Stimulated activated CD4-positive, alpha-beta T cell treated with anti-CD3 and anti-CD28 coated beads, Interleukin-1b, Interleukin-23, amount 100 ng/mL, for 4 hours (primary cell): Measurements from ENCODE around the gene NDUFA3.

Experiments used
- DNase-seq, 2 donors: peaks; one replicate each; pipeline ENCODE4 v3.0.0-alpha.2; 2020; ENCODE audit warnings: low read depth in 2 of 2

The NDUFA3 gene

DNA sequence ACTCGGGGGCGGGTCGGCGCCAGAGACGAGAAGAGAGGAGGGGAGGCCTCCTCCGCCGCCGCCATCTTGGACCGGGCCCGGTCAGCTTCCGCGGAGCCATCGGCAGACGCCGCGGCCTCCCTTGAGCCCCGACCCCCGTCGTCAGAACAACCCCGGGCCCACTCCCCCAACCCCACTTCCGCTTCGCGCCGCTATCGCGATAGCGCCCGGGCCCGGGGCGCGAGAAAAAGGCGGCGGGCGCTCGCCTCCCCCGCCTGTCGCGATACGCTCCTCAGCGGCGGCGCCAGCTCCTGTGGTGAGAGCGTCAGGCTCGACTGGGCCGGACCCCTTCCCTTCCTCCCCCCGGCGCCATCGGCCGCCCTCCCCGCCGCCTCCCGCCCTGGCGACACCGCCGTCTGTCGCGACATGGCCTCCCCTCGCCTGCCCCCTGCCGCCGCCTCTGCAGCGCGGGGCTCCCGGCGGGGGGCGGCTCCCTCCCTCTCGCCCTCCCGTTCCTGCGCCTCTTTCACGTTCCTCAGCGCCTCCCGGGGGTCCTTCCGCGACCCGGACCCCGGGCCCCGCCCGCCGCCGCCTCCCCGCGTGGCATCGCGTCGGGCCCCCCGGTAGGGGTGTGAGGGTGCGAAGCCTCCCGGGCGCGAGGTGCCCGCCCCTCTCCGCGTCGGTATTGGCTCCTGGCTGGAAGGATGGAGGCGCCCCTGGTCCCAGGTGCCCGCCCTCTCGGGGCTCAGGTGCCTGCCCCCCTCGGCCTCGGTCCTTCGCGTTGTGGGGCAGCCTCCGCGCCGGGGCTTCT, 35.2 kb downstream of the NDUFA3 start, which contains the start of gene CNOT3:
TSS of gene CNOT3 (plus strand) at position 64 of the 790 bp plus-strand sequence. CDS start 5,217 bp downstream, outside the sequence.
- DNase-seq = peak in 1 of 2 donors; percentile 21

DNA sequence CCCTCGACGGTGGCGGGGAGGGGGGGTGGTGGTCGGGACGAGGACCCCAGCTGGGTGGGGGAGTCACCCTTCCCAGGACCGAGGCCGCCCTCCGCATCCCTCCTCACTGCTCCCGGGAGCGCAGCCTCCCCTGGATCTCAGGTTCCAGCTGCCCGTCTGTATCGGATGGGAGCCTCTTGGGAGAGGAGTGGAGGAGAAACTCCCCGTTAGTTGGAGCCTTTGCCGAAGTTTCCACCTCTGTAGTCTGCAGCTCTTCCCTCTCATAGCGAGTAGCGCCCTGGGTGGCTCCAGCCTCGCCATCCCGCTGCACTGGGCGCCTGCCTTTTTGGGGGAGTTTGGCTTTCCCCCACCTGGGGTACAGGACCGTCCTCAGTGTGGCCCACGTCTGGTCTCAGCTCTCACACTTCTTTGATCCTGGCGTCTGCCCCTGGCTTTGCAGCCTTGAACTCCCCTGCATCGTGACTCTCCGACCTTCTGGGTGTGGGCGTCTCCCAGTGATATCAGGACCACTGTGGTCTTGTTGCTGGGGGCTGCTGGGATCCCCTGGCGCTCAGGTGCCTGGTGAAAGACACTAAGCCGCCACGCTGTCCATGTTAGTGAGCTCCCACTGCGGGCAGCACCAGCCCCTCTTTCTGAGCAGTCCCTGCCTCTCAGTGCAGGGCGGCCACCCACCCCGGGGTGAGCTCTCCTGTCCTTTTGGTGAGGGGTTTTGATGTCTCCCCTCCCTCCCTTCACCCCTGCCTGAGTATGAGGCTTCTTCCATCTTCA, 36.0 kb downstream of the NDUFA3 start:
- DNase-seq = no peak

DNA sequence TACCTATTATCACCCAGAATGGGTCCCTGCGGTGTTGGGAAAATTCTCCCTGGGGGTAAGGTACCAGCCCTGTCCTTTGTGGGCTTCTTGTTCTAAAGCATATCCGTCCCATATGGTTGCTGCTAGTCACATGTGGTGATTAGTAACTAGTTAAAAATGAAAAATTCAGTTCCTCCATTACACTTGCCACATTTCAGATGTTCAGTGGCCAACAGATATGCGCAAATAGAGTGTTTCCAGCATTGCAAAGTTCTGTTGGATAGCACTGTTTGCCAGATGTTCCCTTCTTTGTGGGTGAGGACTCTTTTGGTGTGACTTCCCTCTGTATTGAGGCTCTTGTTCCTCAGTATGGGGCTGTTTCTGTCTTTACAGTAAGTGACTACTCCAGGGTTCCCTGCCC, 38.7 kb downstream of the NDUFA3 start:
- no peak for DNase-seq

DNA sequence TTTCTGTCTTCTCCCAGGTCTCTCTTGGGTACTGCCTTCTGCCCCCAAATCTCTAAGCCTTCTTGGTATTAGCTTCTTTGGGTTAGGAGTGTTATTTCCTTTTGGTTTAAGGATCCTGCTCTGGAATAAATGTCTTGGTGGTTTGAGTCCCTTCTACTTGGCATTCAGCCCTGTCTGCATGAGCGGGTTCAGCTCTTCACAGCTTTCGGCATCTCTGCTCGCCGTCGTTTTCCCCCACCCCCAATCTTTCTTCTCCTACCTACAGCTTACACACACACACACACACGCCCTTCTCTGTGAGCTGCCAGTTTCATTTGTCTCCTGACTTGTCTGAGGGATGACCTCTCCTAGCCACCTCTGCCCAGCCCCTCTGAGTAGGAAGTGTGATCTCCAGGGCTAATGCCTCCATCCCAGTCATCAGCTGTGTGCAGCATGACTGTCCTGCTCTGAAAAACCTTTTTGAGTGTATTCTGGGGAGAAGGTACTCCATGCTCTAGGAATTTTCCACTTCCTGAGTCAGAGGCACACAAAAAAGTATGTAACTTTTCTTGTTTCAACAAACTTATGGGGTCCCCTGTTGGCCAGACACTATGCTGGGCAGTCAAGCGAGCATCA, 39.6 kb downstream of the NDUFA3 start:
- DNase-seq = no peak

DNA sequence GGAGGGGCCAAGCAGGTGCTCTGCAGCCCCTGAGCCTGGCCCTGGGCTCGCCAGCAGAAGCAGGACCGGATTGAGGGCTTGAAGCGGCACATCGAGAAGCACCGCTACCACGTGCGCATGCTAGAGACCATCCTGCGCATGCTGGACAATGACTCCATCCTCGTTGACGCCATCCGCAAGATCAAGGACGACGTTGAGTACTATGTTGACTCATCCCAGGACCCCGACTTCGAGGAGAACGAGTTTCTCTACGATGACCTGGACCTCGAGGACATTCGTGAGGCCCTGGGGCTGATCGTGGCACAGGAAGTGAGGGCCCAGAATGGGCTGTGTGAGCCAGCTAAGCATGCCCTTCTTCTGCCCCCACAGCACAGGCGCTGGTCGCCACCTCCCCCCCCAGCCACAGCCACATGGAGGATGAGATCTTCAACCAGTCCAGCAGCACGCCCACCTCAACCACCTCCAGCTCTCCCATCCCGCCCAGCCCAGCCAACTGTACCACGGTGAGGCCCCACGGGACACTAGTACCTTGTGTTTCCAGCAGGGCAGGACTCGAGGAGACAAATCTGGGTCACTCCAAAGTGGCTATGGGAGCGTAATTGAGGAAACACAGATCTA, 43.0 kb downstream of the NDUFA3 start:
- no peak for DNase-seq

DNA sequence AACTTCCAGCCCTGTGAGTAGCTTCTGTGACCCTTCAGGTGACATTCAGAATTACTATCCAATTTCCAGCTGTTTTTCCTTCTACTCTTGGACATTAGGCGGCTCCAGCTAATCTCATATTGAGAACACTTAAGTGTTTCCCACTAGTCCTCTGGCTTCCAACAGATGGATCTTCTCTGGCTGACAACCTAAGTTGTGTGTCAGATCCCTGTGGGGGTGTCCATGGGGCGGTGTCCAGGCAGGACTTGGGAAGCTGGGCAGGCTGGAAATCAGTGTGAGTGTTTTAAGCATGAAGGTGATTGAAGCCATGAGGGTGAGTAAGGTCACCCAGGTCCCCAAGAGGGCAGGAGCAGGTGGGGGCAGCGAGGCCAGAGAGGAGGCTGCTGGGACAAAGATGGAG, 45.0 kb downstream of the NDUFA3 start:
- DNase-seq = no peak

DNA sequence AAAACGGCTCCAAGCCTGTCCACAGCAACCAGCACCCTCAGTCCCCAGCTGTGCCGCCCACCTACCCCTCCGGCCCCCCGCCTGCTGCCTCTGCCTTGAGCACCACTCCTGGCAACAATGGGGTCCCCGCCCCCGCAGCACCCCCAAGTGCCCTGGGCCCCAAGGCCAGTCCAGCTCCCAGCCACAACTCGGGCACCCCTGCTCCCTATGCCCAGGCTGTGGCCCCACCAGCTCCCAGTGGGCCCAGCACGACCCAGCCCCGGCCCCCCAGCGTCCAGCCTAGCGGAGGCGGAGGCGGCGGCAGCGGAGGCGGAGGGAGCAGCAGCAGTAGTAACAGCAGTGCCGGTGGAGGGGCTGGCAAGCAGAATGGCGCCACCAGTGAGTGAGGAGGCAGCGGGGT, 45.5 kb downstream of the NDUFA3 start:
- DNase-seq = no peak

DNA sequence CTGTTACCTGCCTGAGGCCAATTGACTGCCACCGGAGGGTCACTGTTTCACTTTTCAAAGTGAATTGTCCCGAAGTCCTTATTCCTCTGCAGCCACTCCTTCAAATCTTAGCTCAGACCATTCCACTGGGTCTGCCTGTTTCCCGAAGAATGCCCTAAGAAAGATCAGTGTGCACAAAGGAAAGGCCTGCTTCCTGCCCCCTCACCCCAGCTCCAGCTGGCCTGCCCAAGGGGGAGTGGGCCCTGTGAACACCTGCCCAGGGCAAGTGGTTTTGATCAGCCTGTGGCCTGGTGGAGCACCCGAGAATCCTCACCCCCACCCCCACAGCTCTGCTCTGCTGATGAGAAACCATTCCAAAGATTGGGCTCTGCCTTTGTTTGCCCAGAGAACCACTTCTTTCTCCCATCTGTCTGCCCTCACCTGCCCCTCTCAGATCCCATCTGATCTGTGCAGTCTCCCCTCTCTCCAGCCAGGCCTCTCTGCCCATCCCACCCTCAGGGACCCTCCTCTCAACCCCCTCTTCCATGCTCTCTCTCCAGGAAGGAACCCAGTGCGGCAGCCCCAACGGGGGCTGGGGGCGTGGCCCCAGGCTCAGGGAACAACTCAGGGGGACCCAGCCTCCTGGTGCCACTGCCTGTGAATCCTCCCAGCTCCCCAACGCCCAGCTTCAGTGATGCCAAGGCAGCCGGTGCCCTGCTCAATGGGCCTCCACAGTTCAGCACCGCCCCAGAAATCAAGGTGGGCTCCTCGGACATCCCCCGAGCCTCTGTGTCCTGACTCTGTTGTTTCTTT, 46.6 kb downstream of the NDUFA3 start:
- no peak for DNase-seq

DNA sequence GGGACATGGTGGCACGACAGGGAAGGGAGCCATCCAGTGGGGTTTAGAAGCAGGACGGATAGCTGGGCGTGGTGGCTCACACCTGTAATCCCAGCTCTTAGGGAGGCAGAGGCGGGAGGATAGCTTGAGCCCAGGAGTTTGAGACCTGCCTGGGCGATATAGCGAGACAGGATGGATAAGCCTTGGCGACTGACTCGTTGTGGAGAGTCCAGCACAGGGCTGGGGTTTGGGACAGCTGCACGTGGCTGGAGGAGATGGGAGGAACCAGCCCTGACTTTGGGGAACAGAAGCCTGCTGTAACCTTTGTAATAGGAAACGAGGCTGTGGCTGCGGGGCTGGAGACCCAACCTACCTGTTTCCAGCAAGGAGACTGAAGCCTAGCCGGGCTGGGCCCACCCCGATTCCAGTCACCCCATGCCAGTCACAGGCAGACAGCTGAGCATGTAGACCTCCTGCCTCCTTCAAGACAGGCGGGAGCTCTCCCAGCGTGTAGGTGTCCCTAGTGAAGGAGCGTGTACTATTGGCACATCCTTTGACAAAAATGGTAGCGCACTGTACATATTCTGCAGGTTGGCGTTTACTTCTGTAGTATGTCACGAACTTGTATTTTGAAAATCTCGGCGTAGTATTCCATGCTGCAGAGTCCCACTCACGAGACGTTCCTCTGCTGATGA, 48.8 kb downstream of the NDUFA3 start:
- no peak for DNase-seq

DNA sequence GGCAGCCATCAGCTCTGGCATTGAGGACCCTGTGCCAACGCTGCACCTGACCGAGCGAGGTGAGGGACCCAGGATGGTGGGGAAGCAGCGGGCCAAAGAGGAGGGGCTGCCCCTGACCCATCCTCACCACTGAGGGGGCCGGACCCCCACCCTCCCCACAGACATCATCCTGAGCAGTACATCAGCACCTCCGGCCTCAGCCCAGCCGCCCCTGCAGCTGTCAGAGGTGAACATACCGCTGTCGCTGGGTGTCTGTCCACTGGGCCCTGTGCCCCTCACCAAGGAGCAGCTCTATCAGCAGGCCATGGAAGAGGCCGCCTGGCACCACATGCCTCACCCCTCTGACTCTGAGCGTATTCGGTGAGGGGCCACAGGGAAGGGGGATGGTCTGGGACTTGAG, 49.6 kb downstream of the NDUFA3 start:
- no peak for DNase-seq

DNA sequence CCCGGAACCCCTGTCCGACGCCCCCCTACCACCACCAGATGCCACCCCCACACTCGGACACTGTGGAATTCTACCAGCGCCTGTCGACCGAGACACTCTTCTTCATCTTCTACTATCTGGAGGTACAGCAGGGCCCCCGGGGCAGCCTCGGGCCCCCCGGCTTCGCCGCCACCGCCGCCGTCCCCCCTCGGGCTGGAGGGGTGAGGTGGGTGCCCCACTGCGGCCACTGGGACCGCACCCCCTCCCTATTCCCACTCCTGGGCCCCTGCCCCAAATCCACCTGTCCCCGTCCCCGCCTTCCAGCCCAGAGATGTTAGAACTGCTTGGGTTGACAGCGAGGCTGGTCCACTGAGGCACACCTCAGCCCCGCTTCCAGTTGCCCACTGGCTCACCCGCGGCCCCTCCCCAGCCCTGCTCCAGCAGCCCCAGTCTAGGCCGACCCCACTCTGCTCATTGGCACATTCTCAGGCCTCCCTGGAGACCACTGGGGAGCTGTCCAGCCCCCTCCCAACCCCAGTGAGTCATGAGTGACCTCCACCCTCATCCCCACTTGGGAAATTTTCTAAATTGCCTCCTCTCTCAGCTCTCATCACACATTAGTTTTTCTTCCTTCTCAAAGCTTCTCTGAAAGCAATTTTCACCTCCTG, 50.3 kb downstream of the NDUFA3 start:
- DNase-seq = no peak

DNA sequence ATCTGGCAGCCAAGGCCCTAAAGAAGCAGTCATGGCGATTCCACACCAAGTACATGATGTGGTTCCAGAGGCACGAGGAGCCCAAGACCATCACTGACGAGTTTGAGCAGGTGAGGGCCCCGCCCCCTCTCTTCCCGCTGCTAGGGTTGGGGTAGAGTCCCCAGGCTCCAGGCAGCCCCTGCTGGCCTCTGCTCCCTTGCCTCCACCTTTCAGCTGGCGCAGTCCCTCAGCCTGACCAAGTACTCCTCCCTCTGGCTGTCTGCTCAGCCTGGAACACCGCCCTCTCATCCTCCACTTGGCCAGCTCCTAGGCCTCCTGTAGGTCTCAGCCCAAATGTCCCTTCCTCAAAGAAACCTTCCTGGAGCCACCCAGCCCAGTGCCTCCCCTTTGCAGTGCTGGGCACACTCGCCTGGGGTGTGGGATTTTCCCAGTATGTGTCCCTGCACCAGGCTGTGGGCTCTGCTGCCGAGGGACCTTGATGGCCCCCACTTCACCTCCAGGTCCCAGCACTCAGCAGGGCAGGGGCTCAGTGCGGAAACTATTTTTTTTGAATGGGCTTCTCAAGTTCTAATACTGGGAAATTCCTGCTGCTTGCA, 51.2 kb downstream of the NDUFA3 start:
- DNase-seq = no peak

DNA sequence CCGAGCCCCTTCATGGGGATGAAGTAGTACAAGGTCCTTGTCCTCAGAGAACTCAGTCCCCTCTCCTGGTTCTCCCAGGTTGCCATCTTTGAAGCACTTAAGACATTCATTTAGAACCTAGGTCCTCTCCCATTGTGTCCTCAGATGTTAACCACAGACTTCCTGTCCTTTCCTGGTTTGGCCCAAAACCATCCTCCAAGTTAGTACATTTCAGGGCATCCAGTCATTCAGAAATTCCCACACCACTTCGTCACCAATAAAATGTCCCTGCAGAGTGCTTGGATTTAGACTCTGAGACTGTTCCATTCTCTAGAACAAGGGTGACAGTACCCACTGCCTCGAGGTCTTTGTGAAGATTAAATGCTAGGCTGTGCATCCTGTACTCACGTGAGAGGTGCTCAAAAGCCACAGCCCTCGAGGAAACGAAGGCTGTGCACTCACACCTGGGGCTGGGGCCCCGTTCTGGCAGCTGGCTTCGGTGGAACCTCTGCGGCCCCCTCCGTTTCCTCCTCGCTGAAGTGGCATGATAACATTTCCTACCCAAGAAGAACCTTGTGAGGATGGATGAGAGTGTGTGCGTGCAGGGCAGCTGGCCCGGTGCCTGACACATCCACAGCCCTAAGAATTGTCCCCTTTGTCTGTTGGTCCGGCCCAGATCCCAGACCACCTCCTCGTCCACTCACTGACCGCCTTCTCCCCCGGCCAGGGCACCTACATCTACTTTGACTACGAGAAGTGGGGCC, 52.1 kb downstream of the NDUFA3 start:
- no peak for DNase-seq

DNA sequence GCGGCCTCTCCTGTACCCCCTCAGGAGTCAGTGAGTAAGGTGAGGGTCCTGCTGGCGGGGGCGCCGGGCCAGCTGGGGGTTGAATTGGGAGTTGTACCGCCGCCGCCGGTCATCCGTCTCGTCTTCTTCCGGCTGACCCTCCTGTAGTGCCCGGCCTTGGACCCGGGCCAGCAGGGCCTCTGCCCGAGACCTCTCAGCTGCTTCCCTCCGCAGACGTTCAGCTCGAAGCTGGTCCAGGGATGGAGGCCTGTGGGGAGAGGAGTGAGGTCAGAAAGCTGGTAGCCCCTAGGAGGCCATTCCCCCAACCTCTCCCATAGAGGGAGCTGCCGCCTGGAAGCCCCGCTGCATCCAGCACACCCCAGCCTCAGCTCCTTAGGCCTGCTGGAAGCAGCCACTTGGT, 53.0 kb downstream of the NDUFA3 start:
- no peak for DNase-seq

DNA sequence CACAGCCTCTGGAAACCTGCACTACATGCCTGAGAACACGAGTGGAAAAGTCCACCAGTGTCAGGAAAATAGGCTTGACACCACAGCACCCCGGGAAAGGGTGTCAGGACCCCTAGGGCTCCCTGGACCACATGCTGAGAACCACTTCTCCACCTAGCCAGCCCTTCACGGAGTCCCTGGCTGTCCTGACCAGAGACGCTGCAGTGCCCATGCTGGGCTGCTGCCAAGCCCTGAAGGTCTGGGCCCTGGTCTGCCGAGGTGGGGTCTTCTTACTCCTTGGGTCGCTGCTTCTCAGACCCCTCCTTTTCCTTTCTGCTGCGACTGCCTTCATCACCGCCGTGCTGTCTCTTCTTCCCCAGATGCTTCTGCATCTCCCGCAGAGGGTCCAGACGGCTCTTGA, 53.8 kb downstream of the NDUFA3 start:
- DNase-seq = no peak

DNA sequence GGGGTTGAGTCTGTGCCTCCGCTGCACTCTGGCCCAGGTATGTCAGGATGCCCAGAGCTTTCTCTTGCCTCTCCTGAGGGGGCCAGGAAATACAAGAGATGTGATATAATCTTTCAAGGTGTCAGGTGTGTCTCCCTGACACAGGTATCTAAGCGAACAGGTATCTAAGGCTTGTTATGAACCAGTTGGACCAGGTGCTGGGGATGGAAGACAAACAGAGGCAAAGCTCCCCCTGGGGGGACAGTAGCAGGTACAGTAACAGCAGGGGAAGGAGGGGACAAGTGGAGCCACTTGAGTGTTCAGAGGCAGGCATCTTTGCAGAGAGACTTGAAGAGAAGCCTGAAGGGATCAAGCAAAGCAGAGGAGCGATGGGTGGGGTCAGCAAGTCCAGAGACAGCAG, 54.3 kb downstream of the NDUFA3 start:
- no peak for DNase-seq
